Astrocyte (in vitro differentiated cells and primary cell): ENCODE results near the gene MAOB.

Source experiments
- CTCF ChIP-seq: IDR thresholded peaks from 2 replicates; pipeline ENCODE4 v1.5.1; 2011; ENCODE audit warnings: low read depth, mild to moderate bottlenecking, inconsistent platforms, low read length, moderate library complexity; ENCODE audit not compliant: insufficient read depth
- EZH2 ChIP-seq: IDR thresholded peaks from 2 replicates; pipeline ENCODE4 v1.6.1; 2012; ENCODE audit warnings: mild to moderate bottlenecking, low read length, inconsistent platforms; ENCODE audit not compliant: insufficient read depth

GRCh38 chrX:43876680-43877079 is 5.6 kb downstream of the MAOB start:
- TF ChIP-seq CTCF: no peak
- no peak for TF ChIP-seq EZH2
